CD4-positive, alpha-beta T cell (primary cell): Measurements from ENCODE around the gene ZIC2. TPM values are rescaled to one million over a fixed set of nuclear protein-coding genes. Genes with fewer than 3 reads are reported as not detected.

ENCODE experiments used
- ATAC-seq: fragments of 200-7000 bp; cut with Tn5 transposase; one replicate; pipeline ENCODE4 v1.10.0; 2022; ENCODE audit warnings: mild to moderate bottlenecking; ENCODE audit not compliant: poor library complexity
- CTCF ChIA-PET: fragments of 350-600 bp; sonication (Branson Sonifier 250); formaldehyde crosslinking; loops from one replicate; lab custom pipeline; 2021; ENCODE audit warnings: antibody characterized with exemption, inconsistent platforms; lab: Charles Lee
- POLR2A ChIA-PET: fragments of 350-600 bp; sonication (Branson Sonifier 250); formaldehyde crosslinking; loops from one replicate; lab custom pipeline; 2021; ENCODE audit warnings: antibody characterized with exemption, inconsistent platforms; lab: Charles Lee
- DNase-seq, 14 experiments: peaks; one replicate each; pipeline ENCODE4 v3.0.0-alpha.2; 2013 to 2020; ENCODE audit warnings: mixed read lengths in 2 of 14
- H3K27ac ChIP-seq, 2 donors: one replicate each; pipeline versions ENCODE4 v1.5.1 to v1.7.0; 2013; ENCODE audit warnings: low read length in 2 of 2, low read depth in 1 of 2, mild to moderate bottlenecking in 1 of 2
- H3K27me3 ChIP-seq, 2 experiments: 1 replicate in 1 of 2; 2 replicates in 1 of 2; pipeline versions ENCODE4 v1.6.1 to v1.7.0; 2013; ENCODE audit warnings: low read length in 2 of 2, control low read depth in 1 of 2, mild to moderate bottlenecking in 1 of 2, moderate library complexity in 1 of 2; ENCODE audit not compliant: insufficient read depth in 2 of 2, control insufficient read depth in 1 of 2
- H3K36me3 ChIP-seq: one replicate; pipeline ENCODE4 v1.6.1; 2013; ENCODE audit warnings: low read length, control low read depth; ENCODE audit not compliant: insufficient read depth
- H3K4me1 ChIP-seq: one replicate; pipeline ENCODE4 v1.6.1; 2013; ENCODE audit warnings: low read length, control low read depth; ENCODE audit not compliant: insufficient read depth
- H3K4me3 ChIP-seq: one replicate; pipeline ENCODE4 v1.5.1; 2013; ENCODE audit warnings: mild to moderate bottlenecking, low read length, moderate library complexity
- H3K9me3 ChIP-seq, 2 experiments: 1 replicate in 1 of 2; 2 replicates in 1 of 2; pipeline versions ENCODE4 v1.6.1 to v1.7.0; 2013; ENCODE audit warnings: low read length in 2 of 2, mild to moderate bottlenecking in 2 of 2, control low read depth in 1 of 2, moderate library complexity in 1 of 2; ENCODE audit not compliant: control insufficient read depth in 1 of 2, insufficient read depth in 1 of 2
- H3K27ac Mint-ChIP-seq: one replicate; pipeline ENCODE4 v1.8.0; 2020; ENCODE audit warnings: mixed read lengths
- H3K27me3 Mint-ChIP-seq: one replicate; pipeline ENCODE4 v1.8.0; 2021; ENCODE audit warnings: mixed read lengths
- H3K36me3 Mint-ChIP-seq: one replicate; pipeline ENCODE4 v1.8.0; 2021; ENCODE audit warnings: low read depth, mixed read lengths
- H3K4me1 Mint-ChIP-seq: one replicate; pipeline ENCODE4 v1.8.0; 2021; ENCODE audit warnings: low read depth, mixed read lengths
- H3K4me3 Mint-ChIP-seq: one replicate; pipeline ENCODE4 v1.8.0; 2020; ENCODE audit warnings: mild to moderate bottlenecking, mixed read lengths
- H3K9me3 Mint-ChIP-seq: one replicate; pipeline ENCODE4 v1.8.0; 2020; ENCODE audit warnings: mixed read lengths
- intact Hi-C, 2 experiments: fragments of 100-400 bp; cut with DNase I in 1 of 2; cut with micrococcal nuclease in 1 of 2; formaldehyde crosslinking; loops; one replicate each; pipeline versions ENCODE4 v1.15.1 to v1.9.0; 2023 to 2025; cut with DNase I, micrococcal nuclease
- total RNA-seq, 174 experiments: library from RNA in 2 of 174; stranded (reverse) in 2 of 174; gene quantifications; one replicate each; pipeline ENCODE4 v1.2.3 and lab custom pipeline; 2021 to 2026
- TF ChIP-seq, protein P1 (sequence below): fragments of 200-600 bp; IDR thresholded peaks from one replicate; pipeline ENCODE4 v1.8.0; 2022; ENCODE audit warnings: antibody characterized with exemption, mild to moderate bottlenecking

The ZIC2 gene
- total RNA-seq, 2 experiments from 2014 or later: not detected

DNA sequence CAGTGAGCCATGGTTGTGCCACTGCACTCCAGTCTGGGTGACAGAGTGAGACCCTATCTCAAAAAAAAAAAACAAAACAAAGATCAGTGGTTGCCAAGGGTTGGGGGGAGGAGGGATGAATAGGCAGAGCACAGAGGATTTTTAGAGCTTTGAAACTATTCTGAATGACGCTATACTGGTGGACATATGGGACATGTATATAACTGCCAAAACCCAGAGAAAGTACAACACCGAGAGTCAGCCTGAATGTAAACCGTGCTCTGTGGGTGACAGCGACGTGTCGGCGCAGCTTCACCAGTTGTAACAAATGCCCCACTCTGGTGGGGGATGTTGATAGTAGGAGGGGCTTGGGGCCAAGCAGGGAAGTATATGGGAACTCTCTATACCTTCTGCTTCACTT, 42.9 kb upstream of the ZIC2 start:
- peaks cover 10 to 11% of the 10 kb centered on the region in 2 experiments for H3K27me3 ChIP-seq
- intact Hi-C loops: no loop called here
- no peaks in the 10 kb centered on the region for H3K36me3 ChIP-seq
- no peak for DNase-seq
- Mint-ChIP-seq H3K4me1 (no peaks in the 10 kb centered on the region), H3K4me3 (no peak overlapping the region), H3K9me3 (no peaks in the 10 kb centered on the region), H3K27ac (no peak overlapping the region), H3K27me3 (peaks cover 57% of the 10 kb centered on the region), H3K36me3 (no peaks in the 10 kb centered on the region)
- no peak overlapping the region for H3K4me3 ChIP-seq
- H3K27ac ChIP-seq: no peak overlapping the region
- H3K9me3 ChIP-seq: no peaks in the 10 kb centered on the region
- ChIA-PET CTCF (no interaction called here), POLR2A (no interaction called here)
- TF ChIP-seq, protein P1, sequence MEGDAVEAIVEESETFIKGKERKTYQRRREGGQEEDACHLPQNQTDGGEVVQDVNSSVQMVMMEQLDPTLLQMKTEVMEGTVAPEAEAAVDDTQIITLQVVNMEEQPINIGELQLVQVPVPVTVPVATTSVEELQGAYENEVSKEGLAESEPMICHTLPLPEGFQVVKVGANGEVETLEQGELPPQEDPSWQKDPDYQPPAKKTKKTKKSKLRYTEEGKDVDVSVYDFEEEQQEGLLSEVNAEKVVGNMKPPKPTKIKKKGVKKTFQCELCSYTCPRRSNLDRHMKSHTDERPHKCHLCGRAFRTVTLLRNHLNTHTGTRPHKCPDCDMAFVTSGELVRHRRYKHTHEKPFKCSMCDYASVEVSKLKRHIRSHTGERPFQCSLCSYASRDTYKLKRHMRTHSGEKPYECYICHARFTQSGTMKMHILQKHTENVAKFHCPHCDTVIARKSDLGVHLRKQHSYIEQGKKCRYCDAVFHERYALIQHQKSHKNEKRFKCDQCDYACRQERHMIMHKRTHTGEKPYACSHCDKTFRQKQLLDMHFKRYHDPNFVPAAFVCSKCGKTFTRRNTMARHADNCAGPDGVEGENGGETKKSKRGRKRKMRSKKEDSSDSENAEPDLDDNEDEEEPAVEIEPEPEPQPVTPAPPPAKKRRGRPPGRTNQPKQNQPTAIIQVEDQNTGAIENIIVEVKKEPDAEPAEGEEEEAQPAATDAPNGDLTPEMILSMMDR: no peak
- ATAC-seq: no peak
- no peaks in the 10 kb centered on the region for H3K4me1 ChIP-seq

DNA sequence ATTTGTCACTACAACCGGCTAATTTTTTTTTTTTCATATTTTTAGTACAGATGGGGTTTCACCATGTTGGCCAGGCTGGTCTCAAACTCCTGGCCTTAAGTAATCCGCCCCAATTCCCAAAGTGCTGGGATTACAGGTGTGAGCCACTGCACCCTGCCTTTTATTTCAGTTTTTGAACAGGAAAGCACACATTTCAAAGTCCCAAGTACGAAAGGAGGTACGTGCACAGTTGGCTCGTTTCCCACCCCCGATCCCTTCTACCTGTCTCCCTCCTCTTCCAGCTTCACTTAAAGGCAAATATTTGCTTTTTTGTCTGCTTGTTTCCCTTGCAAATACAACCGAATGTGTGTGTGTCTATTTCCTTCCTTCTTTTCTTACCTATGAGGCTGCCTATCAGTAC, 40.5 kb upstream of the ZIC2 start:
- no peak for DNase-seq
- POLR2A ChIA-PET: no interaction called here
- no peak overlapping the region for H3K4me3 Mint-ChIP-seq
- no peaks in the 10 kb centered on the region for H3K36me3 ChIP-seq
- no peak overlapping the region for H3K27ac ChIP-seq
- TF ChIP-seq, protein P1: no peak
- H3K27ac Mint-ChIP-seq: no peak overlapping the region
- ATAC-seq: no peak
- no peaks in the 10 kb centered on the region for H3K4me1 Mint-ChIP-seq
- no peaks in the 10 kb centered on the region for H3K9me3 Mint-ChIP-seq
- CTCF ChIA-PET: no interaction called here
- H3K4me1 ChIP-seq: no peaks in the 10 kb centered on the region
- no peaks in the 10 kb centered on the region for H3K9me3 ChIP-seq
- peaks cover 66% of the 10 kb centered on the region for H3K27me3 Mint-ChIP-seq
- intact Hi-C loops: no loop called here
- peaks cover 10% of the 10 kb centered on the region in 2 experiments for H3K27me3 ChIP-seq
- no peak overlapping the region for H3K4me3 ChIP-seq
- H3K36me3 Mint-ChIP-seq: no peaks in the 10 kb centered on the region

DNA sequence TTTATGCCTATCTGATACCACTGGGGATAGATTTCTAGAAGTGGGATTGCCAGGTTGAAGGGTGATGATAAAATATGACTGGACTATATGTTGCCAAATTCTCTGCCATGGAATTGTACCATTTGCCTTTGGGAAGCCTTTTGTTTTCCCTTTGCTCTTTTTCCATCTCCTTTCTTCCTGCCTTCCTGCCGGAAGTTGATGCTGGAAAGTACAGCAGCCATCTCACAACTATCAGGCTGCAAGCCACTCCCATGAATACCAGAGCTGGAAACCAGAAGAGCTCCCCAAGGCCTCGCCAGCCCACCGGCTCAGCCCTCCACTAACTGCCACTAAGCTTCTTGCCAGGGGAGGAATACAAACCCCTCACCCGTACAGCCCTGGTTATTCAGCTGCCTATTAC, 39.7 kb upstream of the ZIC2 start:
- DNase-seq (no peak), ATAC-seq (no peak)
- no peaks in the 10 kb centered on the region for H3K9me3 ChIP-seq
- H3K36me3 ChIP-seq: no peaks in the 10 kb centered on the region
- no peak overlapping the region for H3K27ac ChIP-seq
- Mint-ChIP-seq H3K4me3 (no peak overlapping the region), H3K36me3 (no peaks in the 10 kb centered on the region), H3K9me3 (no peaks in the 10 kb centered on the region), H3K4me1 (no peaks in the 10 kb centered on the region), H3K27ac (no peak overlapping the region), H3K27me3 (peaks cover 67% of the 10 kb centered on the region)
- H3K4me3 ChIP-seq: no peak overlapping the region
- peaks cover 10 to 15% of the 10 kb centered on the region in 2 experiments for H3K27me3 ChIP-seq
- TF ChIP-seq, protein P1: no peak
- CTCF ChIA-PET: no interaction called here
- intact Hi-C loops: no loop called here
- H3K4me1 ChIP-seq: no peaks in the 10 kb centered on the region
- POLR2A ChIA-PET: no interaction called here
